HepG2 (cell line): ENCODE measurements around the gene LUZP2. TPM values are rescaled to one million over a fixed set of nuclear protein-coding genes. Genes with fewer than 3 reads are reported as not detected.

Experiments
- ATAC-seq: fragments of 200-7000 bp; cut with Tn5 transposase; 3 replicates; pipeline ENCODE4 v1.9.1; 2020; ENCODE audit warnings: mild to moderate bottlenecking, moderate library complexity
- BruUV-seq: library from RNA; stranded (reverse); fragments of 400-500 nt; replicated peaks from 2 replicates; lab custom pipeline; 2021; lab: Mats Ljungman, UMichigan
- CTCF ChIA-PET: fragments of 300-600 bp; formaldehyde crosslinking; extraction: SDS; loops from one replicate; lab custom pipeline; 2021; ENCODE audit warnings: low total read pairs, inconsistent platforms, low intra/inter-chr PET ratio; lab: Yijun Ruan, JAX
- POLR2A ChIA-PET: fragments of 350-600 bp; sonication (Branson Sonifier 250); formaldehyde crosslinking; loops from one replicate; lab custom pipeline; 2020; ENCODE audit warnings: antibody characterized with exemption, inconsistent platforms; lab: Yijun Ruan, JAX
- DNase-seq: peaks from one replicate; pipeline ENCODE4 v3.0.0-alpha.2; 2015; ENCODE audit warnings: low spot score
- FAIRE-seq: peaks from 3 replicates; lab custom pipeline; 2011; peaks lifted over from hg19 to GRCh38; lab: Jason Lieb, UNC
- H2AFZ ChIP-seq: one replicate; pipeline ENCODE4 v1.6.1; 2011; ENCODE audit warnings: low read length, inconsistent platforms
- H3K27ac ChIP-seq: fragments of 300-600 bp; 3 replicates; pipeline ENCODE4 v1.8.0; 2011; ENCODE audit warnings: mixed run types, mild to moderate bottlenecking, mixed read lengths, low read length, inconsistent platforms; ENCODE audit not compliant: insufficient read depth; ENCODE audit errors: extremely low read length
- H3K27me3 ChIP-seq, 2 experiments: fragments of 200-600 bp in 1 of 2; 2 replicates in 1 of 2; 3 replicates in 1 of 2; pipeline versions ENCODE4 v1.6.0 to v1.8.0; 2011; ENCODE audit warnings: low read length in 2 of 2, mild to moderate bottlenecking in 2 of 2, moderate library complexity in 2 of 2, inconsistent platforms in 1 of 2; ENCODE audit not compliant: insufficient read depth in 2 of 2, control insufficient read depth in 1 of 2
- H3K36me3 ChIP-seq, 2 experiments: fragments of 200-600 bp in 1 of 2; replicated peaks in 1 of 2; 2 replicates in 1 of 2; 3 replicates in 1 of 2; pipeline versions ENCODE4 v1.5.1 to v1.8.0; 2011; ENCODE audit warnings: low read length in 2 of 2, inconsistent platforms in 1 of 2; ENCODE audit not compliant: insufficient read depth in 2 of 2, control insufficient read depth in 1 of 2
- H3K4me1 ChIP-seq: 2 replicates; pipeline ENCODE4 v1.5.1; 2012; ENCODE audit warnings: low read length, inconsistent platforms; ENCODE audit not compliant: insufficient read depth
- H3K4me2 ChIP-seq: 2 replicates; pipeline ENCODE4 v1.6.0; 2011; ENCODE audit warnings: low read depth, low read length, inconsistent platforms
- H3K4me3 ChIP-seq, 3 experiments: fragments of 200-600 bp in 1 of 3; sonication (generic), shearing (Covaris generic) in 1 of 3; replicated peaks in 1 of 3; 2 replicates each; pipeline ENCODE4 v1.5.1; 2011 to 2016; ENCODE audit warnings: low read length in 3 of 3, inconsistent platforms in 2 of 3, low read depth in 2 of 3, mild to moderate bottlenecking in 2 of 3, control low read depth in 1 of 3, mixed read lengths in 1 of 3; ENCODE audit not compliant: insufficient read depth in 1 of 3
- H3K79me2 ChIP-seq: one replicate; pipeline ENCODE4 v1.6.1; 2011; ENCODE audit warnings: low read length, inconsistent platforms; ENCODE audit not compliant: insufficient read depth
- H3K9ac ChIP-seq: 2 replicates; pipeline ENCODE4 v1.6.0; 2011; ENCODE audit warnings: mild to moderate bottlenecking, low read depth, low read length, inconsistent platforms; ENCODE audit not compliant: insufficient read depth
- H3K9me3 ChIP-seq: 2 replicates; pipeline ENCODE4 v1.5.1; 2012; ENCODE audit warnings: mild to moderate bottlenecking, low read length
- H4K20me1 ChIP-seq: 2 replicates; pipeline ENCODE4 v1.6.0; 2011; ENCODE audit warnings: inconsistent platforms, mild to moderate bottlenecking, low read length, moderate library complexity; ENCODE audit not compliant: insufficient read depth
- ARNT2 ChIP-seq: sonication (generic); formaldehyde crosslinking; IDR thresholded peaks from 2 replicates; pipeline ENCODE4 v1.8.0; 2022; ENCODE audit warnings: mild to moderate bottlenecking, low read depth, missing genetic modification reagents, moderate library complexity
- CBX1 ChIP-seq: IDR thresholded peaks from one replicate; pipeline ENCODE4 v1.6.1; 2016; ENCODE audit warnings: antibody characterized with exemption, low read depth
- GATAD2A ChIP-seq: IDR thresholded peaks from 2 replicates; pipeline ENCODE4 v1.6.1; 2016
- GMEB2 ChIP-seq: IDR thresholded peaks from 2 replicates; pipeline ENCODE4 v1.6.1; 2016; ENCODE audit warnings: missing biosample characterization, missing genetic modification reagents, low read depth
- HNF4G ChIP-seq, 2 experiments: sonication (generic) in 1 of 2; formaldehyde crosslinking in 1 of 2; IDR thresholded peaks; 2 replicates each; pipeline versions ENCODE4 v1.4.0 to v1.6.1; 2011 to 2020; ENCODE audit warnings: borderline replicate concordance in 2 of 2, low read depth in 2 of 2, mild to moderate bottlenecking in 2 of 2, low read length in 1 of 2, missing genetic modification reagents in 1 of 2, moderate library complexity in 1 of 2
- IRF2 ChIP-seq: IDR thresholded peaks from 2 replicates; pipeline ENCODE4 v1.6.1; 2018; ENCODE audit warnings: missing genetic modification reagents, missing compliant biosample characterization
- LCORL ChIP-seq, 2 experiments: fragments of 450-650 bp in 1 of 2; sonication (generic) in 1 of 2; formaldehyde crosslinking in 1 of 2; IDR thresholded peaks; 2 replicates each; pipeline versions ENCODE4 v1.5.0 to v1.6.1; 2017 to 2020; ENCODE audit warnings: antibody characterized with exemption in 1 of 2, missing genetic modification reagents in 1 of 2
- MEIS1 ChIP-seq: sonication (generic); formaldehyde crosslinking; IDR thresholded peaks from 2 replicates; pipeline ENCODE4 v1.9.0; 2021; ENCODE audit warnings: mild to moderate bottlenecking, missing genetic modification reagents, moderate library complexity, borderline replicate concordance
- NFE2L2 ChIP-seq: fragments of 150-350 bp; IDR thresholded peaks from 2 replicates; pipeline ENCODE4 v1.6.1; 2014; ENCODE audit warnings: low read length
- POGK ChIP-seq: sonication (generic); formaldehyde crosslinking; conservative IDR thresholded peaks from 2 replicates; pipeline ENCODE4 v1.8.0; 2022; ENCODE audit warnings: mild to moderate bottlenecking, moderate library complexity, missing genetic modification reagents
- PTBP1 ChIP-seq: fragments of 200-400 bp; formaldehyde crosslinking; IDR thresholded peaks from 2 replicates; pipeline ENCODE4 v1.6.1; 2018; ENCODE audit warnings: low read length, low read depth; ENCODE audit not compliant: poor library complexity, severe bottlenecking
- RNF2 ChIP-seq: fragments of 450-650 bp; conservative IDR thresholded peaks from 2 replicates; pipeline ENCODE4 v1.6.1; 2016; ENCODE audit warnings: low read depth
- TBP ChIP-seq: sonication (generic); formaldehyde crosslinking; IDR thresholded peaks from 2 replicates; pipeline ENCODE4 v1.5.0; 2020; ENCODE audit warnings: missing genetic modification reagents
- ZNF101 ChIP-seq: sonication (generic); formaldehyde crosslinking; IDR thresholded peaks from 2 replicates; pipeline ENCODE4 v1.4.0; 2020; ENCODE audit warnings: mild to moderate bottlenecking, low read depth, missing genetic modification reagents, borderline replicate concordance
- ZNF124 ChIP-seq: sonication (generic); formaldehyde crosslinking; IDR thresholded peaks from 2 replicates; pipeline ENCODE4 v1.4.0; 2020; ENCODE audit warnings: missing genetic modification reagents
- WGBS: methylation state at CpG from one replicate; pipeline ENCODE4 v1.1.6; 2017; ENCODE audit warnings: low lambda C conversion rate; 5-methylcytosine and 5-hydroxymethylcytosine counted together
- in situ Hi-C: cut with HindIII; loops from 2 replicates; pipeline ENCODE4 v1.10.0; 2017; ENCODE audit warnings: low pct_unique_long_range_greater_than_20kb; ENCODE audit not compliant: extremely low pct_ligation_motif_present
- intact Hi-C: fragments of 100-400 bp; cut with micrococcal nuclease; formaldehyde crosslinking; loops from one replicate; pipeline ENCODE4 v1.10.0; 2022; ENCODE audit not compliant: unreplicated experiment
- polyA plus RNA-seq, 8 experiments: library from polyadenylated mRNA; depleted of rRNA in 3 of 8; stranded (reverse) in 7 of 8; unstranded in 1 of 8; fragments of >200 nt; fragmentation: Illumina TruSeq in 4 of 8; extraction: Trizol in 4 of 8; gene quantifications; 2 replicates each; pipeline versions ENCODE4 v1.2.1 to v1.2.3, GENCODE V29; 2011 to 2016; ENCODE audit warnings: low read depth in 4 of 8, missing spikeins in 1 of 8, mixed read lengths in 1 of 8; ENCODE audit not compliant: insufficient read depth in 1 of 8
- total RNA-seq, 5 experiments: library from RNA; depleted of rRNA; stranded (reverse); fragments of >200 nt; fragmentation: Illumina TruSeq; extraction: Trizol; gene quantifications; 2 replicates each; pipeline ENCODE4 v1.2.3, GENCODE V29; 2016; ENCODE audit warnings: low read depth in 1 of 5

LUZP2 gene
- total and polyA plus RNA-seq, 2 of the 13 experiments (the other 11 are each of a cell fraction or from before 2014, with no cell fraction given), result not detected

- in situ Hi-C loops, result no loop called here
- H3K79me2 ChIP-seq, result no peaks in the 10 kb centered on the region
Observed at GRCh38 chr11:24747275-24748251, 250.7 kb downstream of the LUZP2 start.

More at GRCh38 chr11:24747275-24748251, 250.7 kb downstream of the LUZP2 start:
- Histone ChIP-seq H3K4me1 (no peaks in the 10 kb centered on the region), H3K27me3 (no peaks in the 10 kb centered on the region), H2AFZ (no peak overlapping the region), H3K9me3 (no peaks in the 10 kb centered on the region; the same call in 1 of the 2 replicates), H3K27ac (no peak overlapping the region), H3K9ac (no peak overlapping the region), H3K4me3 (no peak overlapping the region), H4K20me1 (no peaks in the 10 kb centered on the region), H3K36me3 (no peaks in the 10 kb centered on the region), H3K4me2 (no peak overlapping the region)
- ChIA-PET POLR2A (no interaction called here), CTCF (no interaction called here)
- ATAC-seq, result no peak
- FAIRE-seq, result no peak
- intact Hi-C loops, result no loop called here
- WGBS, result 0% methylated on average over 1 of the region's 5 CpGs
- TF ChIP-seq RNF2 (no peak), IRF2 (CRISPR knock-in tag) (no peak), GMEB2 (no peak), PTBP1 (no peak), ZNF101 (CRISPR knock-in tag) (no peak), NFE2L2 (no peak), ZNF124 (no peak), ARNT2 (CRISPR knock-in tag) (no peak), GATAD2A (CRISPR knock-in tag) (no peak), CBX1 (no peak), HNF4G (IDR thresholded peaks at IDR 0.05; ENCODE audit: borderline replicate concordance, low read depth, low read length) (no peak), HNF4G (CRISPR knock-in tag; IDR thresholded peaks at IDR 0.05; ENCODE audit: borderline replicate concordance, low read depth) (no peak), POGK (CRISPR knock-in tag) (no peak), LCORL (IDR thresholded peaks at IDR 0.05) (no peak), LCORL (CRISPR knock-in tag; IDR thresholded peaks at IDR 0.05) (no peak), MEIS1 (CRISPR knock-in tag) (no peak), TBP (CRISPR knock-in tag) (no peak)
- no TSS peak for BruUV-seq
- no peak for DNase-seq
